SK-N-MC (cell line): ENCODE data around the gene SLC25A41.

Experiments used
- DNase-seq: peaks from one replicate; pipeline ENCODE4 v3.0.0-alpha.2; 2011; ENCODE audit warnings: low read depth, low spot score
- H3K27ac ChIP-seq: fragments of 200-600 bp; sonication (generic); 2 replicates; pipeline ENCODE4 v1.5.1; 2016; ENCODE audit warnings: mixed run types
- H3K36me3 ChIP-seq: fragments of 200-600 bp; sonication (generic); 2 replicates; pipeline ENCODE4 v1.6.1; 2017; ENCODE audit warnings: antibody characterized with exemption, low read length, mixed read lengths; ENCODE audit not compliant: insufficient read depth
- H3K4me3 ChIP-seq: fragments of 200-600 bp; sonication (generic); 2 replicates; pipeline ENCODE4 v1.5.1; 2016
- H3K9ac ChIP-seq: fragments of 200-600 bp; sonication (generic); 2 replicates; pipeline ENCODE4 v1.8.0; 2017; ENCODE audit warnings: mixed run types, mixed read lengths; ENCODE audit not compliant: insufficient read length
- H3K9me3 ChIP-seq: fragments of 200-600 bp; sonication (generic); 2 replicates; pipeline ENCODE4 v1.6.1; 2017; ENCODE audit warnings: low read depth, mild to moderate bottlenecking, antibody characterized with exemption, low read length, moderate library complexity, mixed read lengths
- EZH2 ChIP-seq: fragments of 200-600 bp; sonication (generic); IDR thresholded peaks from one replicate; pipeline ENCODE4 v1.6.1; 2017; ENCODE audit warnings: antibody characterized with exemption
- FOXP2 ChIP-seq: optimal IDR thresholded peaks from 2 replicates; pipeline ENCODE3; 2011; ENCODE audit warnings: mild to moderate bottlenecking, moderate library complexity; ENCODE audit not compliant: insufficient read depth; ENCODE audit errors: extremely low read length, control extremely low read depth
- POLR2AphosphoS5 ChIP-seq: IDR thresholded peaks from 2 replicates; pipeline ENCODE4 v1.6.1; 2012; ENCODE audit warnings: mild to moderate bottlenecking, low read depth, low read length, borderline replicate concordance

Gene SLC25A41

DNA sequence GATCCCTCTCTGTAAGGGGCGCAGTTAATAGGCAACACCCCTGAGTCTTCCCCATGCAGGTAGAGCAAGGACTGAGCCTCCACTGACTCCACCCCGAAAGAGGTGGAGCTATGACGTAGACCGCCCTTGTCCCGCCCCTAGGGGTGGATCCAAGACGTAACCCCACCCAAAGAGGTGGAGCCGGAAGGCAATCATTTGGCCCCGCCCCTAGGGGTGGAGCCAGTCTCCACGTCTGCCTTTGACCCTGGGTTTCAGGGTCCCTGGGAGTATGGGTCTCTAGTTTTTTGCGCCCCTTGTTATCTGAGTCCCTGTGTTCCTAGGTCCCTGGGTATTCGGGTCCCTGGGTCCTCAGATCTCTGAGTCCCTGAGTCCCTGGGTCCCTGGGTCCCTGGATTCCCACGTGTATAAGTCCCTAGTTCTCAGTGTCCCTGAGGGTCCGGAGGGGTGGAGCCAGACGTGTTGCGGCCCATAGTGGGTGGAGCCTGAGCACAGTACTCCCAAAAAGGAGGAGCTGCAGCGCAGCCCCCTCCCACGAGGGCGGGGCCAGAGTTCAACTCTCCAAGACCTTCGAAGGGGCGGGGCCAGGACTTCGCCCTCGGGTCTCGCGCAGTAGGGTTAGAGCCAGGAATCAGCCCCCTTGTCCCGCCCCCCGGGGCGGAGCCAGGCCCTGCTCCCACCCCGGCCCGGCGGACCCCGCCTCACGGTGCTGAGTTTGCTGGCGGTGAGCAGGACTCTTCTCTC lies 42.8 kb upstream of the SLC25A41 start:
- Histone ChIP-seq H3K36me3 (no peaks in the 10 kb centered on the region), H3K9me3 (no peaks in the 10 kb centered on the region), H3K27ac (no peak overlapping the region; the same call in 1 of the 2 replicates), H3K9ac (no peak overlapping the region), H3K4me3 (peak overlapping the region; percentile 76)
- peak; percentile 93 for DNase-seq
- TF ChIP-seq EZH2 (no peak), POLR2AphosphoS5 (peak; percentile 39; the same call in 1 of the 2 replicates), FOXP2 (no peak)

GRCh38 chr19:6475321-6476108 lies 42.0 kb upstream of the SLC25A41 start:
- Histone ChIP-seq H3K9me3 (no peaks in the 10 kb centered on the region), H3K27ac (no peak overlapping the region), H3K9ac (no peak overlapping the region), H3K4me3 (peak overlapping the region; percentile 76), H3K36me3 (no peaks in the 10 kb centered on the region)
- no peak for DNase-seq
- TF ChIP-seq EZH2 = no peak
- no peak for TF ChIP-seq POLR2AphosphoS5
- TF ChIP-seq FOXP2 = no peak

DNA sequence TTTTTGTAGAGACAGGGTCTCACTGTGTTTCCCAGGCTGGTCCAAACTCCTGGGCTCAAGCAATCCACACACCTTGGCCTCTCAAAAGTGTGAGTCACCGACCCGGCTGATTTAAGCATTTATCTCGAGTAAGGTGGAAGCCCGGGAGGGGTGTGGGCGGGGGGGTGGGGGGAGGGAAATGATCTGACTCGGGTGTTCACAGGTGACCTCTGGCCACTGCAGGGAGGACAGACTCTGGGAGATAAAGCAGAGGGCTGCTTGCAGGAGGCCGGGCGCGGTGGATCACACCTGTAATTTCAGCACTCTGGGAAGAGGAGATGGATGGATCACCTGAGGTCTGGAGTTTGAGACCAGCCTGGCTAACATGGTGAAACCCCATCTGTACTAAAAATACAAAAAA lies 40.1 kb upstream of the SLC25A41 start:
- Histone ChIP-seq H3K27ac (no peak overlapping the region), H3K36me3 (no peaks in the 10 kb centered on the region), H3K9me3 (no peaks in the 10 kb centered on the region), H3K9ac (no peak overlapping the region), H3K4me3 (no peak overlapping the region)
- TF ChIP-seq FOXP2 = no peak
- TF ChIP-seq EZH2 = no peak
- TF ChIP-seq POLR2AphosphoS5 = no peak
- DNase-seq = no peak

DNA sequence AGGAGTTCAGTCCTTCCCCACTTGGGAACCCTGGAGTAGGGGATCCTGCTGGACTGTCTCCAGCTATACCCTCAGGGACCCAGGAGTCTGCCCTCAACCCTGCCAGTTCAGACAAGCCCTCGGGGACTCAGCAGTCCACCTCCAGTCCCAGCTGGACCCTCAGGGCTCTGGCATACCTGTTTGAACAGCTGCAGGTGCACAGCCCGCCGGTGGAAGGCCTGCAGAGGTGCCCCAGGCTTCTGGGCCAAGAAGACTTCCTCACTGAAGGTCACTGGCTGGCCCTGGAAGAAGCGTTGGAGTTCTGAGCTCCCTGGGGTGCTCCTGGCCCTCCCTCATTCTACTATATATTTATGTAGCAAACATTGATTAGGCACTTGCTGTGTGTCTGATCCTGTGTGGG lies 39.1 kb upstream of the SLC25A41 start:
- no peak for DNase-seq
- Histone ChIP-seq H3K4me3 (no peak overlapping the region), H3K9me3 (no peaks in the 10 kb centered on the region), H3K36me3 (no peaks in the 10 kb centered on the region), H3K9ac (no peak overlapping the region), H3K27ac (no peak overlapping the region)
- no peak for TF ChIP-seq FOXP2
- no peak for TF ChIP-seq EZH2
- no peak for TF ChIP-seq POLR2AphosphoS5

- no peak overlapping the region for H3K9ac ChIP-seq
- TF ChIP-seq FOXP2 (no peak), POLR2AphosphoS5 (no peak), EZH2 (no peak)
- no peaks in the 10 kb centered on the region for H3K36me3 ChIP-seq
Observed at GRCh38 chr19:6471076-6471475, 37.5 kb upstream of the SLC25A41 start.

GRCh38 chr19:6470173-6470572 lies 36.6 kb upstream of the SLC25A41 start:
- no peak overlapping the region for H3K9ac ChIP-seq
- no peaks in the 10 kb centered on the region for H3K36me3 ChIP-seq
- TF ChIP-seq EZH2 = no peak
- TF ChIP-seq POLR2AphosphoS5 = no peak
- no peak for TF ChIP-seq FOXP2
- H3K27ac ChIP-seq = no peak overlapping the region
- H3K4me3 ChIP-seq = no peak overlapping the region
- H3K9me3 ChIP-seq = no peaks in the 10 kb centered on the region
- no peak for DNase-seq

More at GRCh38 chr19:6471076-6471475, 37.5 kb upstream of the SLC25A41 start:
- no peak overlapping the region for H3K4me3 ChIP-seq
- no peaks in the 10 kb centered on the region for H3K9me3 ChIP-seq
- DNase-seq = no peak
- no peak overlapping the region for H3K27ac ChIP-seq

DNA sequence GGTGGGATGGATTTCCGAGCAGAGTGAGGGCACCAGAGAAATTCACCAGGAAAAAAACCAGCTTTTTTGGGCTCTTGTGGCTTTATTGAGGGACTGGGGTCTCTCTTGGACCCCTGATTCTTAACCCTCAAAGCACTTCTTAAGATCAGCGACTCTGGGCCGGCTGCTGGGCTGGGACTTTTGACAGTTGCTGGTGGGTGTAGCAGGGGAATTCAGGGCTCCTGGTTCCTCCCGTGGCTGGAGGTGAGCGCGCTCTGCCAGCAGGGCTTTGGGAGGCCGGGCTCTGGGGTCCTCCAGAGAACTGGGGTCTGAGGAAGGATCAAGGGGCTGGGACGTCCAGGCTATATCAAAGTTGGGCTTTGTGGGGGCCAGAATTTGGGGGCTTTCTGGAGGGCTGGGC lies 33.8 kb upstream of the SLC25A41 start:
- Histone ChIP-seq H3K36me3 (no peaks in the 10 kb centered on the region), H3K9me3 (no peaks in the 10 kb centered on the region), H3K4me3 (no peak overlapping the region), H3K27ac (no peak overlapping the region), H3K9ac (no peak overlapping the region)
- TF ChIP-seq POLR2AphosphoS5 = no peak
- no peak for TF ChIP-seq EZH2
- TF ChIP-seq FOXP2 = no peak
- no peak for DNase-seq

GRCh38 chr19:6466526-6467248 lies 33.1 kb upstream of the SLC25A41 start:
- H3K36me3 ChIP-seq = no peaks in the 10 kb centered on the region
- no peak overlapping the region for H3K9ac ChIP-seq
- H3K27ac ChIP-seq = no peak overlapping the region
- no peak for DNase-seq
- H3K4me3 ChIP-seq = no peak overlapping the region
- H3K9me3 ChIP-seq = no peaks in the 10 kb centered on the region
- TF ChIP-seq POLR2AphosphoS5 (no peak), FOXP2 (no peak), EZH2 (no peak)
